Measurements from ENCODE around the gene PTCRA.

The PTCRA gene

DNA sequence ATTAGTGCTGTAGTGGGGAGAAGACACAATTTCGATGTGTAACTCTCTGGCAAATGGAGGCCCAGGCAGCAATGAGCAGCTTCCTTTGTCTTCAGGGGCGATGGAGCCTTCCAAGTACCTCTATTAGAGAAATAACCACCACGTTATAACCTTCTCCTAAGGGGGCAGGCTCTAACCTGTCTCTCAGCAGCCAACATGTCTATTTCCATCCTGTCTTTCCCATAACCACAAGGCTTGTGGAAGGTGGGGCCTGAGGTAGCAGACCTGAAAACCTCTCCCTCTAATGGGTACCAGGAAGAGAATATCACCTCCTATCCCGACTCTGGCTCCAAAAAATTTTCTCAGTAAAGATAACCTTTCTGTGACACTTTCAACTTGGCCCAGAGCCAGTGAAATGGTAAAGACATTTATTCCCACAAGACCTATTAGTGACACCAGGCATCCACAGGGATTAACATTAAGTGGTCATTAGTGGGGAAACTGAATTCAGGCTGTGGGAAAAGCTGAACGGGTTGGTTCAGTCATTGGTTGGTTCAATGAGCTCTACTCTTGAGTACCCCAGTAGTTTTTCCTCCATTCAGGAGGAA lies 59.2 kb downstream of the PTCRA start:
- DNase-seq: no peak
